ENCODE data around the gene PLCE1. TPM values are rescaled to one million over a fixed set of nuclear protein-coding genes. Genes with fewer than 3 reads are reported as not detected.

Gene PLCE1
- total and polyA plus RNA-seq, 10 of the 15 experiments (the other 5 are each of a cell fraction or from before 2014, with no cell fraction given) = under 0.01 to 1.2 (median 0.03) TPM

DNA sequence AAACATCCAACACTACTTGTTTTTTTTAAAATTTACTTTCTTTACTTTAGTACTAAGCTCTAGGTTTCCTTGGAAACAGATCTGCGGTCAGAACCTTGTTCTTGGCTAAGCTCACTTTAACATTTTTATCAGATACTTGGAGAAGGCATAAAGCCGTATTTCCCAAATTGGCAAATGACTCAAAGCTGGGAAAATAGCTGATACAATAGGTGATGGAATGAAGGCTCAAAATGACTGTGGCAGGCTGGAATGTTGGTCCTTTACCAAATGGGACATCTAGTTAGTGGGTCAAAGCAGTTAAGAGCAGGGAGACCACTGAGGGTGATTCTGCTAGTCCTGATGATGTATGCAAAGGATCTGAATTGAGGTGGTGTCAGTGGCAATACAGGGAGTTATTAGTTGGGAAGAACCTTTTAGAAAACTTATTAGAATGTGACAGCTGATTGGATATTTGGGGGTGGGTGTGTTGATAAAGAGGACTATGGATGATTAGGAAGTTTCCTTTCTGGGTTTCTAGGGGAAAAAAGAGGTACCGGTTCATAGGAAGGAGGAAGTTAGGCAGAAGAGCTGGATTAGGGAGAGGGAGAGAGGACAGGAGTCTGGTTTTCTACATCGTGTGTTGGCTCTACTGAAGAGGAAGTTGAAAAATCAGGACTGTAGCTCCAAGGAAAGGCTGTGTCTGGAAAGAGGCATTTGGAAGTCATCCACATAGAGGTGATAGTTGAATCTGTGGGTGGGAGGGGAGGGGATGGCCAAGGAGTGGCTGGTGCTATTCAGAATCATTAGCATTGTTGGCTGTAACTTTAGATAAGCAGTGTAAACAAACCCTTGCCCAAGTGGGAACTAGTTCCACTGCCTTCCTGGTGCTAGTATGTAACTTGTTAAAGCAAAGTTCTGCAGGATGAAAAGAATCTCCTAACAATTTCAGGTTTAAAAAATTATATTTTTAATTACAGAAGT is 13.1 kb downstream of the PLCE1 start:
- H3K4me3 ChIP-seq = no peak overlapping the region

DNA sequence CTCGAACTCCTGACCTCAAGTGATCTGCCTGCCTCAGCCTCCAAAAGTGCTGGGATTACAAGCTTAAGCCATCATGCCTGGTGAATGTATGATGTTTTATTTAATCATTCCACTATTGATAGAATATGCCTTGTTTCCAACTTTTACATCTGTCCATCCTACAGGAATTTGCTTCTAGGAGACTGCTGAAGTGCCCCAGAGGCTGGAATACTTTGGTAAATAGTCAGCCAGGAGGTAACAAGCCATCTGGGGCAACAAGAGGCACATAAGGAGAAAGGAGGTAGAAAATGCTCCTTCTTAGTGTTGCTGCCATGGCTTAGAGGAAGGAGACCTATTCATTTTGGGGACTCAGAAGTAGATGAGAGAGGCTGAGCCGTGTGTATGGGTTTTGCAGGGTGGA is 14.8 kb downstream of the PLCE1 start:
- ChIA-PET POLR2A (no interaction called here), CTCF (no interaction called here)
- FAIRE-seq = no peak
- TF ChIP-seq SPI1 (IDR thresholded peaks at IDR 0.05; ENCODE audit: borderline replicate concordance, insufficient read depth, low read depth, low read length) = no peak
- TF ChIP-seq, protein P1, sequence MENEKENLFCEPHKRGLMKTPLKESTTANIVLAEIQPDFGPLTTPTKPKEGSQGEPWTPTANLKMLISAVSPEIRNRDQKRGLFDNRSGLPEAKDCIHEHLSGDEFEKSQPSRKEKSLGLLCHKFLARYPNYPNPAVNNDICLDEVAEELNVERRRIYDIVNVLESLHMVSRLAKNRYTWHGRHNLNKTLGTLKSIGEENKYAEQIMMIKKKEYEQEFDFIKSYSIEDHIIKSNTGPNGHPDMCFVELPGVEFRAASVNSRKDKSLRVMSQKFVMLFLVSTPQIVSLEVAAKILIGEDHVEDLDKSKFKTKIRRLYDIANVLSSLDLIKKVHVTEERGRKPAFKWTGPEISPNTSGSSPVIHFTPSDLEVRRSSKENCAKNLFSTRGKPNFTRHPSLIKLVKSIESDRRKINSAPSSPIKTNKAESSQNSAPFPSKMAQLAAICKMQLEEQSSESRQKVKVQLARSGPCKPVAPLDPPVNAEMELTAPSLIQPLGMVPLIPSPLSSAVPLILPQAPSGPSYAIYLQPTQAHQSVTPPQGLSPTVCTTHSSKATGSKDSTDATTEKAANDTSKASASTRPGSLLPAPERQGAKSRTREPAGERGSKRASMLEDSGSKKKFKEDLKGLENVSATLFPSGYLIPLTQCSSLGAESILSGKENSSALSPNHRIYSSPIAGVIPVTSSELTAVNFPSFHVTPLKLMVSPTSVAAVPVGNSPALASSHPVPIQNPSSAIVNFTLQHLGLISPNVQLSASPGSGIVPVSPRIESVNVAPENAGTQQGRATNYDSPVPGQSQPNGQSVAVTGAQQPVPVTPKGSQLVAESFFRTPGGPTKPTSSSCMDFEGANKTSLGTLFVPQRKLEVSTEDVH (IDR thresholded peaks at IDR 0.05; ENCODE audit: low read depth, partially characterized antibody) = no peak
- TF ChIP-seq, protein P2, sequence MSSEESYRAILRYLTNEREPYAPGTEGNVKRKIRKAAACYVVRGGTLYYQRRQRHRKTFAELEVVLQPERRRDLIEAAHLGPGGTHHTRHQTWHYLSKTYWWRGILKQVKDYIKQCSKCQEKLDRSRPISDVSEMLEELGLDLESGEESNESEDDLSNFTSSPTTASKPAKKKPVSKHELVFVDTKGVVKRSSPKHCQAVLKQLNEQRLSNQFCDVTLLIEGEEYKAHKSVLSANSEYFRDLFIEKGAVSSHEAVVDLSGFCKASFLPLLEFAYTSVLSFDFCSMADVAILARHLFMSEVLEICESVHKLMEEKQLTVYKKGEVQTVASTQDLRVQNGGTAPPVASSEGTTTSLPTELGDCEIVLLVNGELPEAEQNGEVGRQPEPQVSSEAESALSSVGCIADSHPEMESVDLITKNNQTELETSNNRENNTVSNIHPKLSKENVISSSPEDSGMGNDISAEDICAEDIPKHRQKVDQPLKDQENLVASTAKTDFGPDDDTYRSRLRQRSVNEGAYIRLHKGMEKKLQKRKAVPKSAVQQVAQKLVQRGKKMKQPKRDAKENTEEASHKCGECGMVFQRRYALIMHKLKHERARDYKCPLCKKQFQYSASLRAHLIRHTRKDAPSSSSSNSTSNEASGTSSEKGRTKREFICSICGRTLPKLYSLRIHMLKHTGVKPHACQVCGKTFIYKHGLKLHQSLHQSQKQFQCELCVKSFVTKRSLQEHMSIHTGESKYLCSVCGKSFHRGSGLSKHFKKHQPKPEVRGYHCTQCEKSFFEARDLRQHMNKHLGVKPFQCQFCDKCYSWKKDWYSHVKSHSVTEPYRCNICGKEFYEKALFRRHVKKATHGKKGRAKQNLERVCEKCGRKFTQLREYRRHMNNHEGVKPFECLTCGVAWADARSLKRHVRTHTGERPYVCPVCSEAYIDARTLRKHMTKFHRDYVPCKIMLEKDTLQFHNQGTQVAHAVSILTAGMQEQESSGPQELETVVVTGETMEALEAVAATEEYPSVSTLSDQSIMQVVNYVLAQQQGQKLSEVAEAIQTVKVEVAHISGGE (CRISPR knock-in tag; IDR thresholded peaks at IDR 0.05) = no peak

More for the DNA sequence above, 13.1 kb downstream of the PLCE1 start:
- in situ Hi-C loops (cut with MboI) = no loop called here
- Histone ChIP-seq H2AFZ (ENCODE audit: control insufficient read depth, low read depth, low read length) (no peak overlapping the region), H3K9me3 (replicated peaks; ENCODE audit: control insufficient read depth, insufficient read depth, low read length) (no peaks in the 10 kb centered on the region), H4K20me1 (ENCODE audit: control insufficient read depth, insufficient read depth) (no peaks in the 10 kb centered on the region), H3K79me2 (ENCODE audit: control insufficient read depth, insufficient read depth, low read length) (no peaks in the 10 kb centered on the region), H3K27ac (ENCODE audit: control insufficient read depth, insufficient read depth) (no peak overlapping the region), H3K4me1 (ENCODE audit: control insufficient read depth, insufficient read depth, low read length) (no peaks in the 10 kb centered on the region), H3K9ac (ENCODE audit: control insufficient read depth, insufficient read depth, low read length) (no peak overlapping the region), H3K36me3 (ENCODE audit: control insufficient read depth in 2 of 2, insufficient read depth in 2 of 2, low read length in 1 of 2) (no peaks in the 10 kb centered on the region), H3K4me2 (ENCODE audit: control insufficient read depth, insufficient read depth) (no peak overlapping the region), H3K27me3 (replicated peaks in 1 of 2; ENCODE audit: control insufficient read depth in 2 of 2, insufficient read depth in 2 of 2, low read length in 1 of 2) (no peaks in the 10 kb centered on the region)
- ChIA-PET POLR2A (no interaction called here), SMC1A (ENCODE audit: uncharacterized antibody, unreplicated experiment) (no interaction called here), CTCF (interaction anchor here (1.4 kb wide), 1 partner anchor 8 kb away, joined by 3 read pairs; no protein-coding TSS in a partner anchor), RAD21 (ENCODE audit: unreplicated experiment) (no interaction called here)
- no TSS peak for BruUV-seq (replicated peaks)
- no peak for ATAC-seq
- intact Hi-C loops (cut with micrococcal nuclease; ENCODE audit: unreplicated experiment) = no loop called here
- no peak for DNase-seq (ENCODE audit: low read depth, low spot score)
- no peak for FAIRE-seq
- TF ChIP-seq ZZZ3 (IDR thresholded peaks at IDR 0.05; ENCODE audit: control insufficient read depth, insufficient read length, low read depth) = no peak
- no peak for TF ChIP-seq EZH2 (IDR thresholded peaks at IDR 0.05; ENCODE audit: borderline replicate concordance, control insufficient read depth, low read depth, low read length)
- no peak for TF ChIP-seq NFYB (IDR thresholded peaks at IDR 0.05; ENCODE audit: insufficient read depth, low read depth, low read length)
- no peak for TF ChIP-seq SMC3 (IDR thresholded peaks at IDR 0.05; ENCODE audit: borderline replicate concordance, low read length)
- no peak for TF ChIP-seq CHD1 (IDR thresholded peaks at IDR 0.05; ENCODE audit: low read depth, low read length)
- TF ChIP-seq CBX5 (IDR thresholded peaks at IDR 0.05; ENCODE audit: low read depth) = no peak
- no peak for TF ChIP-seq TAF1 (IDR thresholded peaks at IDR 0.05; ENCODE audit: borderline replicate concordance, low read depth, low read length)
- TF ChIP-seq MXI1 (IDR thresholded peaks at IDR 0.05; ENCODE audit: low read depth, low read length) = no peak
- no peak for TF ChIP-seq CREB1 (IDR thresholded peaks at IDR 0.05; ENCODE audit: low read depth)
- TF ChIP-seq TCF7 (IDR thresholded peaks at IDR 0.05; ENCODE audit: borderline replicate concordance) = no peak
- TF ChIP-seq FOXK2 (IDR thresholded peaks at IDR 0.05) = no peak
- TF ChIP-seq SMAD5 (IDR thresholded peaks at IDR 0.05; ENCODE audit: low read depth) = no peak
- WGBS (ENCODE audit: insufficient coverage, insufficient replicate concordance, low lambda C conversion rate, missing lambda C conversion rate) = 16% methylated on average over 4 of the region's 4 CpGs

More for the DNA sequence above, 14.8 kb downstream of the PLCE1 start:
- no peak overlapping the region for H3K4me3 ChIP-seq
- in situ Hi-C loops (cut with MboI) = no loop called here
- H3K79me2 ChIP-seq (ENCODE audit: control insufficient read depth, insufficient read depth, low read length) = no peaks in the 10 kb centered on the region
- H3K27me3 ChIP-seq (replicated peaks in 1 of 2; ENCODE audit: control insufficient read depth in 2 of 2, insufficient read depth in 2 of 2, low read length in 1 of 2) = no peaks in the 10 kb centered on the region; a peak in 1 of 4 replicates
- no peaks in the 10 kb centered on the region for H4K20me1 ChIP-seq (ENCODE audit: control insufficient read depth, insufficient read depth)
- ATAC-seq (no peak), DNase-seq (ENCODE audit: low read depth, low spot score) (no peak)
- SMC1A ChIA-PET (ENCODE audit: uncharacterized antibody, unreplicated experiment) = no interaction called here
- no TSS peak for BruUV-seq (replicated peaks)
- RAD21 ChIA-PET (ENCODE audit: unreplicated experiment) = no interaction called here
- H3K9ac ChIP-seq (ENCODE audit: control insufficient read depth, insufficient read depth, low read length) = no peak overlapping the region
- H3K4me2 ChIP-seq (ENCODE audit: control insufficient read depth, insufficient read depth) = no peak overlapping the region
- no peaks in the 10 kb centered on the region for H3K36me3 ChIP-seq (ENCODE audit: control insufficient read depth in 2 of 2, insufficient read depth in 2 of 2, low read length in 1 of 2)
- H3K27ac ChIP-seq (ENCODE audit: control insufficient read depth, insufficient read depth) = no peak overlapping the region
- H3K9me3 ChIP-seq (replicated peaks; ENCODE audit: control insufficient read depth, insufficient read depth, low read length) = no peaks in the 10 kb centered on the region
- 0% methylated on average over 2 of the region's 2 CpGs for WGBS (ENCODE audit: insufficient coverage, insufficient replicate concordance, low lambda C conversion rate, missing lambda C conversion rate)
- H3K4me1 ChIP-seq (ENCODE audit: control insufficient read depth, insufficient read depth, low read length) = no peaks in the 10 kb centered on the region
- H2AFZ ChIP-seq (ENCODE audit: control insufficient read depth, low read depth, low read length) = no peak overlapping the region
- intact Hi-C loops (cut with micrococcal nuclease; ENCODE audit: unreplicated experiment) = no loop called here

Measured in GM12878 (cell line).